Esophagus squamous epithelium (tissue), 5 donors: ENCODE measurements around the gene SLC7A8. TPM values are rescaled to one million over a fixed set of nuclear protein-coding genes. Genes with fewer than 3 reads are reported as not detected.
A peak's percentile ranks its signal among the peaks of the same experiment; 100 is the strongest.

Experiments
- DNase-seq: peaks from one replicate; lab custom pipeline; 2025; lab: John Stamatoyannopoulos, UW
- H3K27ac ChIP-seq, 4 donors: fragments of 200-600 bp; sonication (generic); one replicate each; pipeline ENCODE4 v1.5.1; 2016 to 2019; ENCODE audit warnings: mild to moderate bottlenecking in 1 of 4
- H3K27me3 ChIP-seq, 4 donors: fragments of 200-600 bp; sonication (generic); 1 replicate in 3 of 4; 2 replicates in 1 of 4; pipeline versions ENCODE4 v1.5.1 to v1.6.0; 2017 to 2021; ENCODE audit warnings: antibody characterized with exemption in 1 of 4
- H3K36me3 ChIP-seq, 3 donors: fragments of 200-600 bp; sonication (generic); one replicate each; pipeline ENCODE4 v1.5.1; 2016 to 2019
- H3K4me1 ChIP-seq, 3 donors: fragments of 200-600 bp; sonication (generic); one replicate each; pipeline ENCODE4 v1.5.1; 2017 to 2019
- H3K4me3 ChIP-seq, 4 donors: fragments of 200-600 bp; sonication (generic); 1 replicate in 3 of 4; 2 replicates in 1 of 4; pipeline ENCODE4 v1.5.1; 2016 to 2019; ENCODE audit warnings: mild to moderate bottlenecking in 2 of 4, moderate library complexity in 1 of 4
- H3K9me3 ChIP-seq, 3 donors: fragments of 200-600 bp; sonication (generic); one replicate each; pipeline ENCODE4 v1.5.1; 2016 to 2019
- CTCF ChIP-seq, 6 experiments: fragments of 450-650 bp in 4 of 6; fragments of 200-600 bp in 2 of 6; sonication (generic) in 2 of 6; IDR thresholded peaks; one replicate each; pipeline ENCODE4 v1.5.1; 2016 to 2019; ENCODE audit warnings: antibody characterized with exemption in 6 of 6, mild to moderate bottlenecking in 4 of 6, moderate library complexity in 4 of 6
- POLR2A ChIP-seq, 4 donors: fragments of 450-650 bp; IDR thresholded peaks; one replicate each; pipeline ENCODE4 v1.6.1; 2017; ENCODE audit warnings: antibody characterized with exemption in 4 of 4, mild to moderate bottlenecking in 4 of 4, moderate library complexity in 3 of 4
- WGBS, 2 donors: methylation state at CpG; one replicate each; pipeline ENCODE4 v1.1.5; 2018; 5-methylcytosine and 5-hydroxymethylcytosine counted together
- intact Hi-C: fragments of 100-400 bp; cut with DNase I; formaldehyde crosslinking; loops from one replicate; pipeline ENCODE4 v1.15.0; 2022
- total RNA-seq, 4 donors: library from RNA; depleted of rRNA; stranded (reverse); fragments of >200 nt; gene quantifications; one replicate each; pipeline ENCODE4 v1.1.0, GENCODE V29; 2016
- donor health status: DM: yes; HTN: yes; CAD: no.

Gene SLC7A8
- total RNA-seq, 4 donors from 2014 or later, result 22.2 to 58.0 (median 39.8) TPM

GRCh38 chr14:23093104-23093503, 90.4 kb downstream of the SLC7A8 start:
- Histone ChIP-seq H3K4me1 (peaks cover 16 to 59% (median 23%) of the 10 kb centered on the region in 3 donors), H3K9me3 (no peaks in the 10 kb centered on the region), H3K27ac (no peak overlapping the region), H3K4me3 (peak overlapping the region in 1 of 4 donors; percentile 87), H3K27me3 (no peaks in the 10 kb centered on the region), H3K36me3 (peaks cover 16 to 59% (median 29%) of the 10 kb centered on the region in 3 donors)
- intact Hi-C loops, result no loop called here
- TF ChIP-seq CTCF (IDR thresholded peaks at IDR 0.05) (no peak), POLR2A (IDR thresholded peaks at IDR 0.05) (no peak)
- DNase-seq, result no peak
- 49 to 79% methylated on average over 2 of the region's 2 CpGs for WGBS, 2 donors

GRCh38 chr14:23091294-23092225, 91.9 kb downstream of the SLC7A8 start:
- Histone ChIP-seq H3K4me1 (peaks cover 8 to 48% (median 15%) of the 10 kb centered on the region in 3 donors), H3K27ac (no peak overlapping the region), H3K9me3 (no peaks in the 10 kb centered on the region), H3K27me3 (no peaks in the 10 kb centered on the region), H3K36me3 (peaks cover 16 to 67% (median 35%) of the 10 kb centered on the region in 3 donors), H3K4me3 (no peak overlapping the region)
- no peak for TF ChIP-seq CTCF (IDR thresholded peaks at IDR 0.05)
- TF ChIP-seq POLR2A (IDR thresholded peaks at IDR 0.05), result no peak
- intact Hi-C loops, result no loop called here
- WGBS, 2 donors, result 80 to 84% methylated on average over 12 of the region's 12 CpGs
- DNase-seq, result no peak

GRCh38 chr14:23090254-23090636, 93.2 kb downstream of the SLC7A8 start:
- H3K4me1 ChIP-seq, result peaks cover 8 to 41% (median 13%) of the 10 kb centered on the region in 3 donors
- no peak overlapping the region for H3K4me3 ChIP-seq
- no peak for TF ChIP-seq CTCF (IDR thresholded peaks at IDR 0.05)
- TF ChIP-seq POLR2A (IDR thresholded peaks at IDR 0.05), result no peak
- no peaks in the 10 kb centered on the region for H3K9me3 ChIP-seq
- H3K36me3 ChIP-seq, result peaks cover 23 to 81% (median 40%) of the 10 kb centered on the region in 3 donors
- WGBS, 2 donors, result 69 to 85% methylated on average over 4 of the region's 4 CpGs
- H3K27ac ChIP-seq, result no peak overlapping the region
- DNase-seq, result no peak
- intact Hi-C loops, result no loop called here
- no peaks in the 10 kb centered on the region for H3K27me3 ChIP-seq

- intact Hi-C loops, result no loop called here
- TF ChIP-seq POLR2A (IDR thresholded peaks at IDR 0.05) (no peak), CTCF (IDR thresholded peaks at IDR 0.05) (no peak)
- no peak overlapping the region for H3K4me3 ChIP-seq
- 83 to 95% methylated on average over 10 to 12 of the region's 12 CpGs for WGBS, 2 donors
- no peaks in the 10 kb centered on the region for H3K9me3 ChIP-seq
- DNase-seq, result no peak
- peaks cover 23 to 86% (median 40%) of the 10 kb centered on the region in 3 donors for H3K36me3 ChIP-seq
- H3K27ac ChIP-seq, result no peak overlapping the region
- peaks cover 8 to 41% (median 13%) of the 10 kb centered on the region in 3 donors for H3K4me1 ChIP-seq
- no peaks in the 10 kb centered on the region for H3K27me3 ChIP-seq
These were observed 93.8 kb downstream of the SLC7A8 start for GRCh38 chr14:23089498-23090253.
